ENCODE measurements around the gene RFX1. TPM values are rescaled to one million over a fixed set of nuclear protein-coding genes. Genes with fewer than 3 reads are reported as not detected.

Gene RFX1
- total and polyA plus RNA-seq, 9 of the 15 experiments (the other 6 are each of a cell fraction or from before 2014, with no cell fraction given) = 0.14 to 19.3 (median 1.2) TPM

DNA sequence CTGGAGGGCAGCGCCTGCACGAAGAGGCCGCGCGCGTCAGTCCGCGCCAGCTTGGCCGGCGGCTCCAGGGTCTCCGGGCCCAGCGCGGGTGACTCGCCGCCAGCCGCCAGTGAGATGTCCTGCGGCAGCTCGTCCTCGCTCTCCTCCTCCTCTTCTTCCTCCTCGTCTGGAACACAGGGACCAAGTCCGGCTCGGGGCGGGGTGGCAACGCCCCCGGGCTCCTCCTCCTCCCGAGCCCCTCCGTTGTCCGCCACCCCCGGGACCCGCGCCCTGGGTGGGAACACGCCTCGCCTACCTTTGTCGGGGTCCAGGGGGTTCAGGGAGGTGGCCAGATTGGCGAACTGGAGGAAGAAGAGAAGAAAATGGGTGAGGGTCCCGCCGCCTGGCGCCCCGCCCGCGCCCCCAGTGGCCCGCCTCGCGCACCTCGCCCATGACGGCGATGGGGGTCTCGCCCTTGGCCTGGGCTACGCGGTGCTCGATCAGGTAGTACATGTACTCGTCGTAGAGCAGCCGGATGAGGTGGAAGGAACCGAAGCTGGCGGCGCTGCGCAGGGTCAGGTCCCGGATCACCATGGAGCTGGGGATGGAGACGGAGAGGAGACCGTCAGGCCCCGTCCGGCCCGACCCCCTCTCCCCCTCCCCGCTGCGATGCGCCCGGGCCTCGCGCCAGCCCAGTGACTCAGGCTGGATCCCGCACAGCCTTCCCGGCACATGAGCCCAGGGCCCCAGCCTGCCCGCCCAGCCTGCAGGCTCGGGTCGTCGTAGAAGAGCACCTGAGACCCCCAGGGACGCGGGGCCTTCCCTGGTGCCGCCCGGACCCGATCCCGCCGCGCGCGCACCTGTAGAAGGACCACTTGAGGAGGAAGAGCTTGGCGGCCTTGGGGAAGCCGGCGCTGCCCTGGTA is 43.2 kb downstream of the RFX1 start:
- ATAC-seq (no peak), FAIRE-seq (no peak), DNase-seq (ENCODE audit: extremely low read depth in 1 of 4, low spot score in 3 of 4) (no peak)
- no peak overlapping the region for H2AFZ ChIP-seq (ENCODE audit: low read depth, low read length)
- ChIA-PET CTCF (ENCODE audit: low intra/inter-chr PET ratio) (interaction anchor here (0.6 kb wide), 1 partner anchor 980 kb away, joined by 5 read pairs; no protein-coding TSS in a partner anchor), POLR2A (interaction anchor here (4.1 kb wide), 1 partner anchor 10 kb away, joined by 12 read pairs; the partner anchor contains the start of gene DCAF15)
- no peaks in the 10 kb centered on the region for H3K79me2 ChIP-seq (ENCODE audit: control insufficient read depth, insufficient read depth, low read length)
- no peak overlapping the region for H3K4me3 ChIP-seq
- no peak overlapping the region for H3K4me2 ChIP-seq (ENCODE audit: insufficient read depth, low read length)
- no peaks in the 10 kb centered on the region for H3K9me1 ChIP-seq (ENCODE audit: control insufficient read depth, insufficient read depth, low read length)
- intact Hi-C loops (cut with micrococcal nuclease) (no loop called here), in situ Hi-C loops (cut with MboI) (no loop called here)
- WGBS (ENCODE audit: insufficient coverage, low coverage, missing lambda C conversion rate) = 95% methylated on average over 8 of the region's 89 CpGs
- no peaks in the 10 kb centered on the region for H3K9me3 ChIP-seq (replicated peaks; ENCODE audit: control insufficient read depth, insufficient read depth, low read depth, low read length)
- no peaks in the 10 kb centered on the region for H3K27me3 ChIP-seq (ENCODE audit: control insufficient read depth in 2 of 2, insufficient read depth in 2 of 2, low read length in 2 of 2)
- peaks cover 5 to 49% of the 10 kb centered on the region in 2 experiments; a peak in 4 of 5 replicates for H3K4me1 ChIP-seq (replicated peaks in 1 of 2; ENCODE audit: control insufficient read depth in 2 of 2, insufficient read depth in 2 of 2, low read length in 2 of 2)
- H4K20me1 ChIP-seq (replicated peaks; ENCODE audit: control insufficient read depth, insufficient read depth, low read length) = no peaks in the 10 kb centered on the region
- H3K27ac ChIP-seq (ENCODE audit: extremely low read depth, low read depth, low read length) = no peak overlapping the region
- H3K36me3 ChIP-seq (ENCODE audit: control insufficient read depth, insufficient read depth, low read length) = peaks cover 85% of the 10 kb centered on the region; the same call in 2 of the 3 replicates
- BruUV-seq (replicated peaks) = no TSS peak
- no peak overlapping the region for H3K9ac ChIP-seq (ENCODE audit: insufficient read depth in 1 of 2, low read depth in 2 of 2, low read length in 2 of 2)
- no peak for TF ChIP-seq NFIX (CRISPR knock-in tag; IDR thresholded peaks at IDR 0.05; ENCODE audit: low read depth)
- TF ChIP-seq, protein P1, sequence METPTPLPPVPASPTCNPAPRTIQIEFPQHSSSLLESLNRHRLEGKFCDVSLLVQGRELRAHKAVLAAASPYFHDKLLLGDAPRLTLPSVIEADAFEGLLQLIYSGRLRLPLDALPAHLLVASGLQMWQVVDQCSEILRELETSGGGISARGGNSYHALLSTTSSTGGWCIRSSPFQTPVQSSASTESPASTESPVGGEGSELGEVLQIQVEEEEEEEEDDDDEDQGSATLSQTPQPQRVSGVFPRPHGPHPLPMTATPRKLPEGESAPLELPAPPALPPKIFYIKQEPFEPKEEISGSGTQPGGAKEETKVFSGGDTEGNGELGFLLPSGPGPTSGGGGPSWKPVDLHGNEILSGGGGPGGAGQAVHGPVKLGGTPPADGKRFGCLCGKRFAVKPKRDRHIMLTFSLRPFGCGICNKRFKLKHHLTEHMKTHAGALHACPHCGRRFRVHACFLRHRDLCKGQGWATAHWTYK (CRISPR knock-in tag; IDR thresholded peaks at IDR 0.05) = no peak
- no peak for TF ChIP-seq FOXJ2 (tag; IDR thresholded peaks at IDR 0.05)
- TF ChIP-seq ZNF224 (CRISPR knock-in tag; IDR thresholded peaks at IDR 0.05) = no peak
- TF ChIP-seq GABPB1 (CRISPR knock-in tag; IDR thresholded peaks at IDR 0.05) = no peak
- TF ChIP-seq, protein P2, sequence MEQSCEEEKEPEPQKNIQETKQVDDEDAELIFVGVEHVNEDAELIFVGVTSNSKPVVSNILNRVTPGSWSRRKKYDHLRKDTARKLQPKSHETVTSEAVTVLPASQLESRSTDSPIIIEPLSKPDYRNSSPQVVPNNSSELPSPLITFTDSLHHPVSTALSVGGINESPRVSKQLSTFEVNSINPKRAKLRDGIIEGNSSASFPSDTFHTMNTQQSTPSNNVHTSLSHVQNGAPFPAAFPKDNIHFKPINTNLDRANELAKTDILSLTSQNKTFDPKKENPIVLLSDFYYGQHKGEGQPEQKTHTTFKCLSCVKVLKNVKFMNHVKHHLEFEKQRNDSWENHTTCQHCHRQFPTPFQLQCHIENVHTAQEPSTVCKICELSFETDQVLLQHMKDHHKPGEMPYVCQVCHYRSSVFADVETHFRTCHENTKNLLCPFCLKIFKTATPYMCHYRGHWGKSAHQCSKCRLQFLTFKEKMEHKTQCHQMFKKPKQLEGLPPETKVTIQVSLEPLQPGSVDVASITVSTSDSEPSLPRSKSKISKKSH (CRISPR knock-in tag; IDR thresholded peaks at IDR 0.05) = no peak
- TF ChIP-seq KLF13 (tag; IDR thresholded peaks at IDR 0.05; ENCODE audit: borderline replicate concordance, low read depth) = no peak
- no peak for TF ChIP-seq TCF3 (CRISPR knock-in tag; IDR thresholded peaks at IDR 0.05)
- no peak for TF ChIP-seq MIER1 (IDR thresholded peaks at IDR 0.05; ENCODE audit: low read depth)
- TF ChIP-seq, protein P3, sequence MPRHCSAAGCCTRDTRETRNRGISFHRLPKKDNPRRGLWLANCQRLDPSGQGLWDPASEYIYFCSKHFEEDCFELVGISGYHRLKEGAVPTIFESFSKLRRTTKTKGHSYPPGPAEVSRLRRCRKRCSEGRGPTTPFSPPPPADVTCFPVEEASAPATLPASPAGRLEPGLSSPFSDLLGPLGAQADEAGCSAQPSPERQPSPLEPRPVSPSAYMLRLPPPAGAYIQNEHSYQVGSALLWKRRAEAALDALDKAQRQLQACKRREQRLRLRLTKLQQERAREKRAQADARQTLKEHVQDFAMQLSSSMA (CRISPR knock-in tag; IDR thresholded peaks at IDR 0.05) = no peak
- TF ChIP-seq, protein P4, sequence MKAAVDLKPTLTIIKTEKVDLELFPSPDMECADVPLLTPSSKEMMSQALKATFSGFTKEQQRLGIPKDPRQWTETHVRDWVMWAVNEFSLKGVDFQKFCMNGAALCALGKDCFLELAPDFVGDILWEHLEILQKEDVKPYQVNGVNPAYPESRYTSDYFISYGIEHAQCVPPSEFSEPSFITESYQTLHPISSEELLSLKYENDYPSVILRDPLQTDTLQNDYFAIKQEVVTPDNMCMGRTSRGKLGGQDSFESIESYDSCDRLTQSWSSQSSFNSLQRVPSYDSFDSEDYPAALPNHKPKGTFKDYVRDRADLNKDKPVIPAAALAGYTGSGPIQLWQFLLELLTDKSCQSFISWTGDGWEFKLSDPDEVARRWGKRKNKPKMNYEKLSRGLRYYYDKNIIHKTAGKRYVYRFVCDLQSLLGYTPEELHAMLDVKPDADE (conservative IDR thresholded peaks at IDR 0.05; ENCODE audit: control insufficient read depth, low read depth, low read length) = no peak
- TF ChIP-seq RUNX1 (IDR thresholded peaks at IDR 0.05; ENCODE audit: low read depth) = no peak
- TF ChIP-seq RAD21 (CRISPR knock-in tag; conservative IDR thresholded peaks at IDR 0.05 in 1 of 2, IDR thresholded peaks at IDR 0.05 in 1 of 2) = no peak
- TF ChIP-seq RBFOX2 (IDR thresholded peaks at IDR 0.05; ENCODE audit: low read depth, low read length) = peak; percentile 33; the same call in 1 of the 2 replicates
- no peak for TF ChIP-seq MYC (IDR thresholded peaks at IDR 0.05; ENCODE audit: low read depth, low read length)
- TF ChIP-seq MYC (CRISPR knock-in tag; IDR thresholded peaks at IDR 0.05; ENCODE audit: borderline replicate concordance, low read depth) = no peak
- TF ChIP-seq KLF6 (CRISPR knock-in tag; IDR thresholded peaks at IDR 0.05; ENCODE audit: borderline replicate concordance) = no peak
